Kidney tubule cell (primary cell): ENCODE results near the gene FBN1.
A peak's percentile ranks its signal among the peaks of the same experiment; 100 is the strongest.

Experiments used
- DNase-seq: peaks from one replicate; pipeline ENCODE4 v3.0.0-alpha.2; 2018; ENCODE audit warnings: low spot score

FBN1 gene

GRCh38 chr15:48514103-48514816, 131.2 kb downstream of the FBN1 start:
- DNase-seq, result no peak

GRCh38 chr15:48510976-48511375, 134.5 kb downstream of the FBN1 start:
- DNase-seq, result no peak

- DNase-seq, result peak; percentile 47
Observed at GRCh38 chr15:48507416-48508065, 138.0 kb downstream of the FBN1 start.

GRCh38 chr15:48505067-48505466, 140.4 kb downstream of the FBN1 start:
- no peak for DNase-seq

- no peak for DNase-seq
Observed at GRCh38 chr15:48501208-48501607, 144.3 kb downstream of the FBN1 start.

- DNase-seq, result no peak
Observed at GRCh38 chr15:48500595-48500994, 144.9 kb downstream of the FBN1 start.

- no peak for DNase-seq
Observed at GRCh38 chr15:48499978-48500377, 145.5 kb downstream of the FBN1 start.

GRCh38 chr15:48498828-48499227, 146.7 kb downstream of the FBN1 start:
- DNase-seq, result peak; percentile 5

GRCh38 chr15:48494631-48495030, 150.9 kb downstream of the FBN1 start:
- no peak for DNase-seq

- DNase-seq, result no peak
Observed at GRCh38 chr15:48493763-48494225, 151.7 kb downstream of the FBN1 start.

GRCh38 chr15:48493084-48493762, 152.3 kb downstream of the FBN1 start:
- peak; percentile 84 for DNase-seq

GRCh38 chr15:48486228-48486627, 159.3 kb downstream of the FBN1 start:
- no peak for DNase-seq

- DNase-seq, result no peak
Observed at GRCh38 chr15:48481802-48482201, 163.7 kb downstream of the FBN1 start.

GRCh38 chr15:48479751-48480150, 165.8 kb downstream of the FBN1 start:
- no peak for DNase-seq

- DNase-seq, result no peak
Observed at GRCh38 chr15:48478581-48478980, 166.9 kb downstream of the FBN1 start.

GRCh38 chr15:48477795-48478360, 167.6 kb downstream of the FBN1 start:
- DNase-seq, result no peak

GRCh38 chr15:48475600-48476395, 169.7 kb downstream of the FBN1 start:
- peak; percentile 11 for DNase-seq

GRCh38 chr15:48473667-48474066, 171.8 kb downstream of the FBN1 start:
- DNase-seq, result no peak

GRCh38 chr15:48472756-48473155, 172.8 kb downstream of the FBN1 start:
- DNase-seq, result peak; percentile 20

- no peak for DNase-seq
Observed at GRCh38 chr15:48471073-48471472, 174.4 kb downstream of the FBN1 start.

- no peak for DNase-seq
Observed at GRCh38 chr15:48470096-48470495, 175.4 kb downstream of the FBN1 start.

- DNase-seq, result no peak
Observed at GRCh38 chr15:48469681-48470080, 175.8 kb downstream of the FBN1 start.
